ENCODE data around the gene ATP8A1. TPM values are rescaled to one million over a fixed set of nuclear protein-coding genes. Genes with fewer than 3 reads are reported as not detected.

ATP8A1 gene
- total and polyA plus RNA-seq, 9 donors, result 5.0 to 10.4 (median 8.6) TPM

- WGBS (ENCODE audit: insufficient coverage), result no CpG with 5 or more reads among the region's 7 CpGs
- Histone ChIP-seq H3K9me3 (replicated peaks; ENCODE audit: control insufficient read depth, low read depth, low read length) (no peaks in the 10 kb centered on the region), H3K27ac (ENCODE audit: low read length) (no peak overlapping the region), H3K36me3 (ENCODE audit: control insufficient read depth, insufficient read depth, low read length) (no peaks in the 10 kb centered on the region), H3K27me3 (ENCODE audit: control insufficient read depth, insufficient read depth, low read length) (no peaks in the 10 kb centered on the region), H3K4me1 (ENCODE audit: control insufficient read depth, insufficient read depth, low read length) (no peaks in the 10 kb centered on the region), H3K4me3 (ENCODE audit: low read length) (no peak overlapping the region)
- DNase-seq, result peak; percentile 42
Observed at GRCh38 chr4:42436928-42437565, 219.9 kb downstream of the ATP8A1 start.

- WGBS (ENCODE audit: insufficient coverage), result 83% methylated on average over 1 of the region's 2 CpGs
- Histone ChIP-seq H3K4me1 (ENCODE audit: control insufficient read depth, insufficient read depth, low read length) (no peaks in the 10 kb centered on the region), H3K36me3 (ENCODE audit: control insufficient read depth, insufficient read depth, low read length) (no peaks in the 10 kb centered on the region), H3K4me3 (ENCODE audit: low read length) (no peak overlapping the region), H3K9me3 (replicated peaks; ENCODE audit: control insufficient read depth, low read depth, low read length) (no peaks in the 10 kb centered on the region), H3K27ac (ENCODE audit: low read length) (no peak overlapping the region), H3K27me3 (ENCODE audit: control insufficient read depth, insufficient read depth, low read length) (no peaks in the 10 kb centered on the region)
- no peak for DNase-seq
Observed at GRCh38 chr4:42428036-42428435, 228.9 kb downstream of the ATP8A1 start.

DNA sequence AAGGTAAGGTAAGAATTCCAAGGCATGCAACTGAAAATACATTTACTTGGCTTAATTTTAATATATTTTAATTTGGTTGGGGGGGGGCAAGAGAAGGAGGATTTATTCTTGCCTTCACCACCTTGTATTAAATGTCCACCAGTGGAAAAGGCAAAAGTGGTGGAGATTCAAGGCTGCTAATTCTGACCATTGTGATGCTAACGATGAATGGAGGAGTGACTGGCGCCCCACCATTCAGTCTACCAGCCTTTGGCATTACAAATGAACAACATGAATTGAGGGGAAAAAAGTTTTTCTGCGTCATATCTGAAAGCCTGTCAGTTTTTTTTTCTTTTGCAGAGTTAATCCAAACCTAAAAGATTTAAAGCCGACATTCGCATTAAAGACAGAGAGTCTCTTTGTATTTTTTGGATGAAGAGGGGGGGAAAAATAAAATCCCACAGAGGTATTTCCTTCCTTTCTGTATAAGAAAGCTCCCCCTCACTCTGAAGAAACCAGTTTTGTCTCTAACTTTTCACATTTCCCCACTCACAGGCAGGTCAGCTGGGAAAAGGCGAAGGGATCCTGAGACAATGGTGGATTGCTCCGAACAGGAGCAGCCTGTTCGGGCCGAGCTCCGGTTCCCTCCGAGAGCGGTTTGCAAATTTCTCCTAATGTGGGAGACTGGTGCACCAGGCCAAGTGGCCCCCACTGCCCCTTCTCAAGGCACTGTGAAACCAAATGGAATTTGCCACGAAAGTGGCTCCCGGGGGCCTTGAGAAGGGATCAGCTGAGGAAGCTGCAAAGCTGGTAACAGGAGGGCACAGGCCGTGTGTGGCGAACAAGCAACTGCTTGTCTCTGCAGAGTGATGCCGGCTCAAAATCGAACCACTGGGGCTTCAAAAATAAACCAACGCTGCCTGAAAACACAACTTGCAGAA is 231.5 kb downstream of the ATP8A1 start:
- DNase-seq, result no peak
- H3K9me3 ChIP-seq (replicated peaks; ENCODE audit: control insufficient read depth, low read depth, low read length), result no peaks in the 10 kb centered on the region
- no peaks in the 10 kb centered on the region for H3K27me3 ChIP-seq (ENCODE audit: control insufficient read depth, insufficient read depth, low read length)
- WGBS (ENCODE audit: insufficient coverage), result 80% methylated on average over 12 of the region's 19 CpGs
- no peaks in the 10 kb centered on the region for H3K36me3 ChIP-seq (ENCODE audit: control insufficient read depth, insufficient read depth, low read length)
- no peak overlapping the region for H3K4me3 ChIP-seq (ENCODE audit: low read length)
- no peaks in the 10 kb centered on the region for H3K4me1 ChIP-seq (ENCODE audit: control insufficient read depth, insufficient read depth, low read length)
- H3K27ac ChIP-seq (ENCODE audit: low read length), result no peak overlapping the region

GRCh38 chr4:42420140-42420539 is 236.8 kb downstream of the ATP8A1 start:
- Histone ChIP-seq H3K9me3 (replicated peaks; ENCODE audit: control insufficient read depth, low read depth, low read length) (no peaks in the 10 kb centered on the region), H3K4me3 (ENCODE audit: low read length) (no peak overlapping the region), H3K4me1 (ENCODE audit: control insufficient read depth, insufficient read depth, low read length) (no peaks in the 10 kb centered on the region), H3K27ac (ENCODE audit: low read length) (no peak overlapping the region), H3K36me3 (ENCODE audit: control insufficient read depth, insufficient read depth, low read length) (no peaks in the 10 kb centered on the region), H3K27me3 (ENCODE audit: control insufficient read depth, insufficient read depth, low read length) (no peaks in the 10 kb centered on the region)
- 86% methylated on average over 3 of the region's 5 CpGs for WGBS (ENCODE audit: insufficient coverage)
- no peak for DNase-seq

- H3K4me1 ChIP-seq (ENCODE audit: control insufficient read depth, insufficient read depth, low read length), result no peaks in the 10 kb centered on the region
- H3K27me3 ChIP-seq (ENCODE audit: control insufficient read depth, insufficient read depth, low read length), result no peaks in the 10 kb centered on the region
- no peaks in the 10 kb centered on the region for H3K9me3 ChIP-seq (replicated peaks; ENCODE audit: control insufficient read depth, low read depth, low read length)
- no peaks in the 10 kb centered on the region for H3K36me3 ChIP-seq (ENCODE audit: control insufficient read depth, insufficient read depth, low read length)
- no peak overlapping the region for H3K27ac ChIP-seq (ENCODE audit: low read length)
- no peak overlapping the region for H3K4me3 ChIP-seq (ENCODE audit: low read length)
- WGBS (ENCODE audit: insufficient coverage), result no CpG with 5 or more reads among the region's 3 CpGs
- DNase-seq, result no peak
Observed at GRCh38 chr4:42417550-42417949, 239.4 kb downstream of the ATP8A1 start.

GRCh38 chr4:42416017-42416416 is 240.9 kb downstream of the ATP8A1 start:
- Histone ChIP-seq H3K4me3 (ENCODE audit: low read length) (no peak overlapping the region), H3K27me3 (ENCODE audit: control insufficient read depth, insufficient read depth, low read length) (no peaks in the 10 kb centered on the region), H3K9me3 (replicated peaks; ENCODE audit: control insufficient read depth, low read depth, low read length) (no peaks in the 10 kb centered on the region), H3K36me3 (ENCODE audit: control insufficient read depth, insufficient read depth, low read length) (no peaks in the 10 kb centered on the region), H3K27ac (ENCODE audit: low read length) (no peak overlapping the region), H3K4me1 (ENCODE audit: control insufficient read depth, insufficient read depth, low read length) (no peaks in the 10 kb centered on the region)
- WGBS (ENCODE audit: insufficient coverage), result no CpG with 5 or more reads among the region's 3 CpGs
- peak; percentile 65 for DNase-seq

DNA sequence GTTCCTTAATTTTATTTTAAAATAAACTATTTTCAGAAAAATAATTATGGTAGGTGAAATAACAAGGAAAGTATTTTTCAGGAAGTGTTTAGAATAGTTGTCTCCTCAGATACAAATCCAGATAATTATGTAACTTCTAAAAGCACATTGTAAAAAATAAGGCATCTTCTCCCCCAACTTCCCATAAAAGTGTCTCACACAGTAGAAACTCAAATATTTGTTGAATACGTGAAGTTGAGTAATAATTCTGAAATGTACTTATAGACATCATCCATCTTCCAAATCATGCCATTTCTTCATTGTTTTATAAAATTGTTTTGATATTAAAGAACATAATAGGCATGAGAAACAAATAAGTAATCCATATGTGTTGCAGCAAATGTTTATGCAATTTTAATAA is 241.6 kb downstream of the ATP8A1 start:
- no peaks in the 10 kb centered on the region for H3K27me3 ChIP-seq (ENCODE audit: control insufficient read depth, insufficient read depth, low read length)
- no peaks in the 10 kb centered on the region for H3K4me1 ChIP-seq (ENCODE audit: control insufficient read depth, insufficient read depth, low read length)
- no peaks in the 10 kb centered on the region for H3K36me3 ChIP-seq (ENCODE audit: control insufficient read depth, insufficient read depth, low read length)
- no peak overlapping the region for H3K27ac ChIP-seq (ENCODE audit: low read length)
- WGBS (ENCODE audit: insufficient coverage), result no CpG with 5 or more reads among the region's 1 CpG
- H3K9me3 ChIP-seq (replicated peaks; ENCODE audit: control insufficient read depth, low read depth, low read length), result no peaks in the 10 kb centered on the region
- DNase-seq, result no peak
- H3K4me3 ChIP-seq (ENCODE audit: low read length), result no peak overlapping the region

GRCh38 chr4:42412251-42412650 is 244.7 kb downstream of the ATP8A1 start:
- Histone ChIP-seq H3K36me3 (ENCODE audit: control insufficient read depth, insufficient read depth, low read length) (no peaks in the 10 kb centered on the region), H3K27me3 (ENCODE audit: control insufficient read depth, insufficient read depth, low read length) (no peaks in the 10 kb centered on the region), H3K27ac (ENCODE audit: low read length) (no peak overlapping the region), H3K4me1 (ENCODE audit: control insufficient read depth, insufficient read depth, low read length) (no peaks in the 10 kb centered on the region), H3K9me3 (replicated peaks; ENCODE audit: control insufficient read depth, low read depth, low read length) (no peaks in the 10 kb centered on the region), H3K4me3 (ENCODE audit: low read length) (no peak overlapping the region)
- peak; percentile 43 for DNase-seq
- no CpG with 5 or more reads among the region's 2 CpGs for WGBS (ENCODE audit: insufficient coverage)

- Histone ChIP-seq H3K4me3 (ENCODE audit: low read length) (no peak overlapping the region), H3K27ac (ENCODE audit: low read length) (no peak overlapping the region), H3K27me3 (ENCODE audit: control insufficient read depth, insufficient read depth, low read length) (no peaks in the 10 kb centered on the region), H3K4me1 (ENCODE audit: control insufficient read depth, insufficient read depth, low read length) (no peaks in the 10 kb centered on the region), H3K36me3 (ENCODE audit: control insufficient read depth, insufficient read depth, low read length) (no peaks in the 10 kb centered on the region), H3K9me3 (replicated peaks; ENCODE audit: control insufficient read depth, low read depth, low read length) (no peaks in the 10 kb centered on the region)
- DNase-seq, result no peak
- 100% methylated on average over 1 of the region's 4 CpGs for WGBS (ENCODE audit: insufficient coverage)
Observed at GRCh38 chr4:42411803-42412202, 245.1 kb downstream of the ATP8A1 start.

GRCh38 chr4:42410446-42410845 is 246.5 kb downstream of the ATP8A1 start:
- no peaks in the 10 kb centered on the region for H3K9me3 ChIP-seq (replicated peaks; ENCODE audit: control insufficient read depth, low read depth, low read length)
- H3K27ac ChIP-seq (ENCODE audit: low read length), result no peak overlapping the region
- 86% methylated on average over 1 of the region's 3 CpGs for WGBS (ENCODE audit: insufficient coverage)
- H3K36me3 ChIP-seq (ENCODE audit: control insufficient read depth, insufficient read depth, low read length), result no peaks in the 10 kb centered on the region
- H3K4me1 ChIP-seq (ENCODE audit: control insufficient read depth, insufficient read depth, low read length), result no peaks in the 10 kb centered on the region
- no peaks in the 10 kb centered on the region for H3K27me3 ChIP-seq (ENCODE audit: control insufficient read depth, insufficient read depth, low read length)
- no peak for DNase-seq
- no peak overlapping the region for H3K4me3 ChIP-seq (ENCODE audit: low read length)
